EL (cell line): Measurements from ENCODE around the gene MBD5.
A peak's percentile ranks its signal among the peaks of the same experiment; 100 is the strongest.

Experiments used
- DNase-seq: peaks from one replicate; pipeline ENCODE4 v3.0.0-alpha.2; 2016

Gene MBD5

GRCh38 chr2:148124271-148124670 is 103.4 kb downstream of the MBD5 start:
- DNase-seq: peak; percentile 7

- peak; percentile 42 for DNase-seq
Measured at GRCh38 chr2:148130581-148130980, 109.7 kb downstream of the MBD5 start.

- DNase-seq: peak; percentile 67
Measured at GRCh38 chr2:148132412-148132811, 111.5 kb downstream of the MBD5 start.

GRCh38 chr2:148135705-148136104 is 114.8 kb downstream of the MBD5 start:
- DNase-seq: no peak

- DNase-seq: no peak
Measured at GRCh38 chr2:148136441-148136840, 115.5 kb downstream of the MBD5 start.

GRCh38 chr2:148161909-148162435 is 141.1 kb downstream of the MBD5 start:
- DNase-seq: no peak

GRCh38 chr2:148162871-148163270 is 142.0 kb downstream of the MBD5 start:
- no peak for DNase-seq

- DNase-seq: no peak
Measured at GRCh38 chr2:148165975-148166374, 145.1 kb downstream of the MBD5 start.

GRCh38 chr2:148167241-148167766 is 146.4 kb downstream of the MBD5 start:
- no peak for DNase-seq

GRCh38 chr2:148167855-148168254 is 147.0 kb downstream of the MBD5 start:
- DNase-seq: no peak

- DNase-seq: no peak
Measured at GRCh38 chr2:148172131-148172753, 151.4 kb downstream of the MBD5 start.

- DNase-seq: no peak
Measured at GRCh38 chr2:148173168-148173567, 152.3 kb downstream of the MBD5 start.

- no peak for DNase-seq
Measured at GRCh38 chr2:148177559-148177958, 156.7 kb downstream of the MBD5 start.

GRCh38 chr2:148179724-148180123 is 158.8 kb downstream of the MBD5 start:
- DNase-seq: no peak

- DNase-seq: no peak
Measured at GRCh38 chr2:148184976-148185375, 164.1 kb downstream of the MBD5 start.

GRCh38 chr2:148194882-148195281 is 174.0 kb downstream of the MBD5 start:
- no peak for DNase-seq

GRCh38 chr2:148201075-148202004 is 180.4 kb downstream of the MBD5 start:
- peak; percentile 50 for DNase-seq

- no peak for DNase-seq
Measured at GRCh38 chr2:148202237-148202636, 181.3 kb downstream of the MBD5 start.

GRCh38 chr2:148207111-148207510 is 186.2 kb downstream of the MBD5 start:
- DNase-seq: no peak

- DNase-seq: peak; percentile 0
Measured at GRCh38 chr2:148209603-148210002, 188.7 kb downstream of the MBD5 start.

- DNase-seq: no peak
Measured at GRCh38 chr2:148218326-148219075, 197.6 kb downstream of the MBD5 start.

- no peak for DNase-seq
Measured at GRCh38 chr2:148221166-148221565, 200.3 kb downstream of the MBD5 start.

- no peak for DNase-seq
Measured at GRCh38 chr2:148221926-148222325, 201.0 kb downstream of the MBD5 start.
